Erythroblast (primary cell): Measurements from ENCODE around the gene CCPG1.

Experiments
- GATA1 ChIP-seq: IDR thresholded peaks from 2 replicates; pipeline ENCODE4 v1.6.1; 2011; ENCODE audit warnings: low read depth, mild to moderate bottlenecking, control low read depth, low read length, moderate library complexity
- POLR2A ChIP-seq: IDR thresholded peaks from 2 replicates; pipeline ENCODE4 v1.6.1; 2011; ENCODE audit warnings: mild to moderate bottlenecking, low read length

GRCh38 chr15:55387027-55387426, 21.1 kb downstream of the CCPG1 start:
- no peak for TF ChIP-seq POLR2A
- TF ChIP-seq GATA1, result no peak
